ENCODE results near the gene SPOP. TPM values are rescaled to one million over a fixed set of nuclear protein-coding genes. Genes with fewer than 3 reads are reported as not detected.

The SPOP gene
- total RNA-seq, 1 donor, result 27.4 TPM

DNA sequence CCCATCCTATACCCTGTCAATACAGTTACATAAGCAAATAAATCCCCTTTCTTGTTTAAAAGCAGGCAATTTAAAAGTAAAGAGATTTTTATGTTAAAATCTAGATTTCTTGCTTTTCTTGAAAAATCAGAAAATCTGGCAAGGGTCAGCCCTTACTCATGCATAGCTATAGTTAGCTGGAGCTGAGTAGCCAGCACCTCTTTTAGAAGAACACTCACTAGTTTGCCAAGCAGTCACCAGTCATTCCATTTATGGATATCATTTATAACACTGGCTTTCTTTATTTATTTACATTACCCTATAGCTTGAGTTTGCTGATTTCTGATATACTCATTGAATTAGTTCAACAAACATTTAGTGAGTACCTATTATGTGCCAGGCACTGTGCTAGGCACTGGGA, 56.5 kb downstream of the SPOP start:
- no peaks in the 10 kb centered on the region for H3K27me3 ChIP-seq (ENCODE audit: insufficient read depth, low read length)
- H3K9me3 ChIP-seq (ENCODE audit: low read depth, low read length), result no peaks in the 10 kb centered on the region
- H3K4me3 ChIP-seq (ENCODE audit: low read length), result no peak overlapping the region
- H3K4me1 ChIP-seq (ENCODE audit: insufficient read depth, low read length), result peaks cover 32% of the 10 kb centered on the region

DNA sequence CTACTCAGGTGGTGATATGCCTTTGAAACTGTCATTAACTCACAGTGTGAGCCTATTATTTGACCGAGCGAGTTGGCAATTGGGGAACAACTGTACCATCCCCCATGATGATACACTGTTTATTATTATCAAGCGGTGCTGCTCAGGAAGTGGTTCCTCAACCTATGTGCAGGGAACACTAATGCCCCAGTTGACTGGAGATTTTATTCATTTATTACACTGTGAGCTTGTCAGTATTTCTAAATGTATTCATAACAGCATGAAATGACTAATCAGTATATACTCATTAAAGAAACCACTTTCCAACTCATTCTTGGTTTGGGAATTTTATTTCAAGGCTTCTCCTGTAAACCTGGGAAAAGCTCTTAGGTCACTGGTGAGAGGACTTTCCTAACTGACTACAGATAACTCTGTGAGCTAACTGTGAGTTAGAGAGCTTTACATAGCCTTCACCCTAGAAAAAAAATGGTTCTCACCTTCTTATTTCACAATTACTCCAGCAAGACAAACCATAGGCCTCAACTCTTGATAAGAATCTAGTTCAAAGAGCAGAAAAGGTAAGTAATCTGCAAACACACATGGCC, 59.8 kb downstream of the SPOP start:
- Histone ChIP-seq H3K4me3 (ENCODE audit: low read length) (no peak overlapping the region), H3K27me3 (ENCODE audit: insufficient read depth, low read length) (no peaks in the 10 kb centered on the region), H3K9me3 (ENCODE audit: low read depth, low read length) (no peaks in the 10 kb centered on the region), H3K4me1 (ENCODE audit: insufficient read depth, low read length) (peaks cover 33% of the 10 kb centered on the region)

DNA sequence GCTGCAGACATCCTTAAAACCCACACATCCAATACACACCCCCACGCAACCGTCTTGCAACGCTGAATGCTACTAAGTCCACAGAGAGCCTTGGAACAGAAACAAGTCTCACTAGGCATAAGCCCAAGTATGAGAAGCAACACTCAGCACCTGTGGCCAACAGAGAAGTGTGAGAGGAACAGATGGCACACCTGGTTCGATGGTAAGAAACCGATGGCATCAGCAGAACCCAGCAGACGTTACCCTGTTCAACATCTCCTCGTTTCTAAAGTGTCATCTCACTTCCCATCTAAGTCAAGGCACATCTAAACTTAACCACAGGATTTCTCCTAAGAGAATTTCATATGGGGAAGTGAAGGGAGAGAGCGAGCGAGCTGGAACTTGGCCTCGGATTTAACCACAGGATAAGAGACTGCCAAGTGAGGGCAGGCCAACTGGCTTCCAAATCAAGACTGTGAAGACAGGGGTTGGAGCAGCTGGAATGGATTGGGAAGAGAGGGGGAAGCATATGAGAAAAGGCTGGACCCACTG, 61.2 kb downstream of the SPOP start:
- Histone ChIP-seq H3K4me3 (ENCODE audit: low read length) (no peak overlapping the region), H3K4me1 (ENCODE audit: insufficient read depth, low read length) (peaks cover 28% of the 10 kb centered on the region), H3K27me3 (ENCODE audit: insufficient read depth, low read length) (no peaks in the 10 kb centered on the region), H3K9me3 (ENCODE audit: low read depth, low read length) (no peaks in the 10 kb centered on the region)

DNA sequence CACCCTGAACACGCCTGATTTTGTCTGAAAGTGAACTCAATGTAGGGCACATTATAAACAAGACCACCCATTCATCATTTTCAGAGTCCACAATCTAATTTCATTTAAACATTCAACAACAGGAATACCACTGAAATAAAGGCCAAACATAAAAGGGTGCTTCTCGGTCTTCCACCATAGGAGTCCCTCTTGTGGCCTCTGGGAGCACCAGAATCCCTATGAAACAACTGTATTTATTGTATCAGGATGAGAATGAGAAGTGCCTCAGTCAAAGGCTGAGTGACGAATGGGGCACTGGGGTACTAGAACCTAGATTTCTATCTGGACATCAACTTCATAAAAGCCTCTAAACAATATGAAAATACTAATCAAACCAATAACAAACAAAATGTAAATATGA, 61.8 kb downstream of the SPOP start:
- Histone ChIP-seq H3K27me3 (ENCODE audit: insufficient read depth, low read length) (no peaks in the 10 kb centered on the region), H3K4me1 (ENCODE audit: insufficient read depth, low read length) (peaks cover 34% of the 10 kb centered on the region), H3K9me3 (ENCODE audit: low read depth, low read length) (no peaks in the 10 kb centered on the region), H3K4me3 (ENCODE audit: low read length) (no peak overlapping the region)

DNA sequence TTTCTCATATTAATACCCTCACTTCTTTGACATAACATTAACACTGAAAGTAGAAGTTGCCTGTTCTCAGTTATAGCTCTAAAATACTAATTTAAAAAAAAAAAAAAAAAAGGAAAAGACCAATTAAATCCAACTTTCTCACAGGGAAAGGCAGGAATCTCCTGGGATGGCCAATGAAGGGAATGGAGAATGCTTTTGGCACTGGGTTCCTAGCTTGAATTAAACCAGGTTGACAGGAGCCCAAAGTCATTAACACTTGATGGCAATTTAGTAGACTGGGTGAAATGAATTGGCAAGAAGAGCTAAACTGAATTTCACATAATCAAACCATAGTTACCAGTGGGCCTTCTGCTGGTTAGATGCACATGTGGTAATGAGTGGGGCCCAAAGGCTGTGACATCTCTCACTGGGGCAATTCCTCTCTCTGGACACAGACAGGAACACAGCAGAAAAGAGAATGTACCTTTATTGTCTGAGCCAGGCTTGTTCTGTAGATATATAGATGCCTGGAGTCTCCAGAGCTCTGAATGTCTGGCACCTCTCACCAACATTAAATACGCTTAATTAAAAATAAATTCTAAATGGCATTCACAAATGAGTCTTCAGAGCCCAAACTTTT, 64.6 kb downstream of the SPOP start:
- no peaks in the 10 kb centered on the region for H3K27me3 ChIP-seq (ENCODE audit: insufficient read depth, low read length)

DNA sequence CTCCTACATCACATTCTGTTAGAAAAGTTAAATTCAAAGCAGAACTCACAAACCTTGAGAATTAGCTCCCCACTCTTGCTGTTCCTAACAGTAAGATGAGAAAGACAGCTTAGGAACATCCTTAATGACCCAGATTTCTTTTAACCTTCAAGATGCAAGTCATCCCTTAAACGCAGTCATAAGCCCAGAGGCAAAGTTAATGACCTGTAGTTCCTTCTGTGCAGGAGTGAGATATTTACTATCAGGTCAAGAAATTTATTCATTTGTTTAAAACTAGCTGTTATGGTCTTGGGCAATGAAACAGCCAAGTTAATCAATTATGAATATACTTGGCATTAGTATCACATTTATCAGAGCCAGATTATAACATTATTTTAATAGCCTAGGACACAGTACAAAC, 65.2 kb downstream of the SPOP start:
- H3K4me3 ChIP-seq (ENCODE audit: low read length), result no peak overlapping the region
- H3K9me3 ChIP-seq (ENCODE audit: low read depth, low read length), result no peaks in the 10 kb centered on the region
- H3K4me1 ChIP-seq (ENCODE audit: insufficient read depth, low read length), result peaks cover 24% of the 10 kb centered on the region
- no peaks in the 10 kb centered on the region for H3K27me3 ChIP-seq (ENCODE audit: insufficient read depth, low read length)

More for the DNA sequence above, 64.6 kb downstream of the SPOP start:
- no peak overlapping the region for H3K4me3 ChIP-seq (ENCODE audit: low read length)
- H3K9me3 ChIP-seq (ENCODE audit: low read depth, low read length), result no peaks in the 10 kb centered on the region
- H3K4me1 ChIP-seq (ENCODE audit: insufficient read depth, low read length), result peaks cover 30% of the 10 kb centered on the region

DNA sequence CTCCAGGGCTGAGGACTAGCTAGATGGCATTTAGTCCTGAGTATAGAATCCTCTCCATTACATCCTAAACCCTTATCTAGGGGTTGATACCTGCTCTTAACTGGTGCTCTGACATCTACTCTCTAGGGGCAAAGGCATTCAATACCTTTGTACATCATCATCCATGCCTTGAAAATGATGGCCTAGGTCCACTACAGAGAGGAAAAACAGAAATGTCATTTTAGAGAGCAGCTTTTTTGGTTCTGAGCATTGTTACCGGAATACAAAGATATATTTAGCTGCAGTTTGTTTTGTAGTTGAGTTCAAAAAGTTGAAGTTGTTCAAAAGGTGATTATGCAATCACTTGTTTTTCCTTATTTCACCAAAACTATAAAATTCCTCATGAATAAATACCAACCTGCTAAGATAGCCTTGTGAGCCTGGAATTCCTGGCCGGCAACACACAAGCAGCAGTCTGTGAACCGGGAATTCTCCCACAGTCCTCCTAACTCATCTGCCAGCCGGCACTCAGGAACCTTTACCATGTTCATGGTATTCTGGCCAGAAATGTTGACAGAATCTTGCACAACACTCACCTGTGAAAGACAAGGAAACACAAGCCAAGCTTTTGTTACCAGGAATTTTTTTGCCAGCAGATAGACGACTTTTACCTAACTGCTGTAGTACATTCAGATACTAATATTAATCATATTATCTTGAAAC, 66.9 kb downstream of the SPOP start:
- H3K27me3 ChIP-seq (ENCODE audit: insufficient read depth, low read length), result no peaks in the 10 kb centered on the region
- peaks cover 12% of the 10 kb centered on the region for H3K4me1 ChIP-seq (ENCODE audit: insufficient read depth, low read length)
- no peaks in the 10 kb centered on the region for H3K9me3 ChIP-seq (ENCODE audit: low read depth, low read length)
- H3K4me3 ChIP-seq (ENCODE audit: low read length), result no peak overlapping the region

DNA sequence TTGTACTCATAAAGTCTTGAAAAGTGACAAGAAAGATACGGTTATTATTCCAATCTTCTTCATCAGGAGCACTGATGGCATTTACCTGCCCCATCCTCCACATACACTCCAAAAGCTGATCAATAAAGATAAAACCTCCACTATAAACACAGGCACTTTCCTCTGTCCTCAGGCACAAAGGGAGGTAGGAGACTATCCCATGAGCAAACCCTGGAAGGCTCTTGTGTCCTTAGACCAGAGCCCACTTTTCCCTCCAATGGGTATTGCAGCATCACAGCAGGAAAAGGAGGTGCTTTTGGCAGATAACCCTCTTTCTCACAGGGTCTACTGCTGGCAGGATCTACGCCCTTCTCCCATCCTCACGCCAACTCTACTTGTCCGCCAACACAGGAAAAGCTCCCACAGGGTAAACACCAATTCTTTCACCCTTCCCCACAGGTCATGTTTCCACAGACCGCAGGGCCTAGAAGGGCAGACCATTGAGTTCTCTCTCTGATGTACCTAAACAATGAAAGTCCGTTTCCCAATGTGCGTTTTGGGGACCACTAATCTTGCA, 73.5 kb downstream of the SPOP start:
- H3K4me3 ChIP-seq (ENCODE audit: low read length), result no peak overlapping the region
- no peaks in the 10 kb centered on the region for H3K9me3 ChIP-seq (ENCODE audit: low read depth, low read length)
- H3K27me3 ChIP-seq (ENCODE audit: insufficient read depth, low read length), result no peaks in the 10 kb centered on the region
- H3K4me1 ChIP-seq (ENCODE audit: insufficient read depth, low read length), result no peaks in the 10 kb centered on the region

DNA sequence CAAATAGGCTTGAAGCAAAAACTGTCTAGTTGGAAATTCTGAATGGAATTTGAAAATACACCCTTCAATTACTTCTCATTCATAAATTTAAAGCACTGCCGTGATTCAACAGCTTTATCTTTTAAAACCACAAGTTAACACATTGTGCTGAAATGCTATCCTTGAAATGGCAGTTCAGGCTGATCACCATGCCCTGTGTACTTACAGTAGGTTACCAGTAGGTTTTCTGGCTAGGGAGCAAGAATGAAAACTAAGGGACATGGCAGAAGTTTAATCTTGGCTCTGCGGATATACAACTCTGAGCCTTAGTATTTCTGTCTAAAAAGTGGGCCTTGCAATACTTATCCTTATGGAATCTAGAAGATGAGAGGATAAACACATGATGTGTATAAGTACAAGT, 74.2 kb downstream of the SPOP start:
- Histone ChIP-seq H3K4me1 (ENCODE audit: insufficient read depth, low read length) (no peaks in the 10 kb centered on the region), H3K27me3 (ENCODE audit: insufficient read depth, low read length) (no peaks in the 10 kb centered on the region), H3K4me3 (ENCODE audit: low read length) (no peak overlapping the region), H3K9me3 (ENCODE audit: low read depth, low read length) (no peaks in the 10 kb centered on the region)

DNA sequence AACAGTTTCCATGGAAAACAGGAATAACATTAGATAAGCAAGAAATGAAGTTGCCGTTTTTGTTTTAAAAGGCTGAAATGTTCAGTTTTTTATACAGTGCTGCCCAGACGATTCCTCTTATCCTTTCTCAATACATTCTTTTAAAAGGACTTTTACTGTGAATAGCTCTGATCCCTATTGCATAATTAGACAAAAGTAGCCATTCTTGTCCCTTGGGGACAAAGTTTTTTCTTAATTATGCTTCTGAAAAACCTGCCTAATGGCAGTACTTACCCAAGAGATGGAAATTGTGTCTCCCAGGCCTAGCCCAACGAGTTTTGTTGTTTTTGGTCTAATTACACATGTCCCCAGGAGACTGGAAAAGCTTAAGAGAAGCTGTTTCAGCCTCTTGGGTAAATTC, 74.7 kb downstream of the SPOP start:
- H3K4me1 ChIP-seq (ENCODE audit: insufficient read depth, low read length), result peaks cover under 1% of the 10 kb centered on the region
- H3K27me3 ChIP-seq (ENCODE audit: insufficient read depth, low read length), result no peaks in the 10 kb centered on the region
- H3K4me3 ChIP-seq (ENCODE audit: low read length), result no peak overlapping the region
- H3K9me3 ChIP-seq (ENCODE audit: low read depth, low read length), result no peaks in the 10 kb centered on the region

DNA sequence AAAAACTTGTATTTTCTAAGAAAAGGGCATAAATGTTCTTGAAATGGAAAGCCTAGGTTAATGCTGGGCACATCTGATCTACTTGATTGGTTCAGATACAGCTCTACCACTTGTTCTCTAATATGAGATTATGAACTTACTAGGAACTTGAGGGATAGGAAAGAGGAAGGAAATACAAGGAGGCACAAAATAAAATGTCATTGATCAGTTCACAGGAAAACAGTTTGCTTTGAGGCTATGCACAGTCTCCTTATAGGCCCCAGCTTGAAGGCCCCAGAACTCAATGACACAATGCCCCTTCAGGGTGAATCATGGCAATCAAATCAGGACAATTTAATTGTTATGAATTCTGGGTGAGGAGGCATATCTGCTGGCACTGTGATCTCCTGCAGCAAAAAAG, 75.1 kb downstream of the SPOP start:
- Histone ChIP-seq H3K4me3 (ENCODE audit: low read length) (no peak overlapping the region), H3K9me3 (ENCODE audit: low read depth, low read length) (no peaks in the 10 kb centered on the region), H3K27me3 (ENCODE audit: insufficient read depth, low read length) (no peaks in the 10 kb centered on the region), H3K4me1 (ENCODE audit: insufficient read depth, low read length) (peaks cover 5% of the 10 kb centered on the region)

DNA sequence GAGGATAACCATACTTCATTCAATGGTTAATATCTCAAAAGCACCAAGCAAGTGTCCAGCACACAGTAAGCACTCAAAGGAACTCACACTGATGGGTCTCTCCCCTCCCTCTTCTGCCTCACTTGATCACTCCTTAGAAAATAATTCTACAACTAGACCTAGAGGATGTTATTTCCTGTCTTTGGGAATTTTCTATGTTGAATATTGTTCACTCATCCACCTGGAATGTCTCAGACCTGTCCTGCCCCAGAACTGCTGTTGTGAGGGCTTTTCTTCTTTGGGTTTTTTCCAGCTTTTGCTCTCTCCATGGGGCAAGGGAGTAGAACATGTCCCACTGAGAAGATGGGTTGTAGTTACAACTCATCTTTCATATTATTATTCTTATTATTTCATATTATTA, 76.9 kb downstream of the SPOP start:
- no peak overlapping the region for H3K4me3 ChIP-seq (ENCODE audit: low read length)
- no peaks in the 10 kb centered on the region for H3K27me3 ChIP-seq (ENCODE audit: insufficient read depth, low read length)
- H3K9me3 ChIP-seq (ENCODE audit: low read depth, low read length), result no peaks in the 10 kb centered on the region
- peaks cover 8% of the 10 kb centered on the region for H3K4me1 ChIP-seq (ENCODE audit: insufficient read depth, low read length)

DNA sequence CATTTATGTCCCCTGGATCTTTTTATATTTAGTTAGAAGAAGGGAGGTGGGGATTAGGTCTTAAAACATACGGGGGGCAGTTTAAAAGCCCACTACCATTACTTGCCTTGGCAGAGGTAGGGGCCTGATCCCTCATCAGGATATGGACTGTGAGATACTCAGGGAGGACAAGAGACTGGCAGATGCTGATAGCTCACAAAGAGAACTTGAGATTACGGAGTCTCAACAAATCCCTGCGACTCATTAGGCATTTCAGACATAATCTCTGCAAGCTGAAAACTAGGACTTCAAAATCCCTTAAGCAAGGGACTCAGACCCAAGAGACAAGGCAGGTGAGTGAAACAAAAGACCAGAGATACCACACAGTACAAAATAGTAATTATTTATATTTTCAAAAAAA, 79.0 kb downstream of the SPOP start:
- no peak overlapping the region for H3K4me3 ChIP-seq (ENCODE audit: low read length)
- peaks cover 8% of the 10 kb centered on the region for H3K4me1 ChIP-seq (ENCODE audit: insufficient read depth, low read length)
- H3K27me3 ChIP-seq (ENCODE audit: insufficient read depth, low read length), result no peaks in the 10 kb centered on the region
- no peaks in the 10 kb centered on the region for H3K9me3 ChIP-seq (ENCODE audit: low read depth, low read length)

DNA sequence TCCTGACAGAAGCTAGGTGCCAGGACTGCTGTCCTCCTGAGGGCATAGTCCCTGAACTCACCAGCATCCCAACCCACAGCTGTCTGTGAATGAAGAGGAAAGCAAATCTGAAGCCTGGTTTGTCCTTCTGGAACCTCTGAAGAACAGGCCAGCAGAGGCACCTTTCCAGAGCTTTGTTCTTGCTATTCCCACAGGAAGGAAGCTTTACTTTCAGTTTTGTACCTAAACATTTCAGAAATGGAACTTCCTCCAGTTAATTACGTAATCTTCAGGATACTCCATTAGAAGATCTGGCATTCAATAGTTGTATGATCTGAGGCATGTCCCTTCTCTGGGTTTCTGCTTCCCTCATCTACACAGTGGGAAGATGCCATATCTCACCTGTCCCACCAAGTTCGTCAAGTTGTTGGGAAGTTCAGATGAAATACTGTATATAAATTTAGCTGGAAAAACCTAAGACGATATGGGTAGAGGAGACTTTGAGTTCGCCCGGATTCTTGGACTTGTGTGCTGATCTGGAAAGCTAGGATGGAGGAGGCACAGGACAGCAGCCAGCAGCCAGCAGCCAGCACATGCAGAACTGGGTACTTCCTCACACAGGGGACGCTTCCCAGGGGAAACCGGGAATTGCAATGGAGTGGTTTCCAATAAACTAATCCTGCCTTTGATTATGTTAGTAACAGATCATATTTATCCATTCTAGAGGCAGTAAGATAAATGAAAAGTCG, 79.8 kb downstream of the SPOP start:
- Histone ChIP-seq H3K9me3 (ENCODE audit: low read depth, low read length) (no peaks in the 10 kb centered on the region), H3K4me1 (ENCODE audit: insufficient read depth, low read length) (peaks cover 8% of the 10 kb centered on the region), H3K4me3 (ENCODE audit: low read length) (no peak overlapping the region), H3K27me3 (ENCODE audit: insufficient read depth, low read length) (no peaks in the 10 kb centered on the region)

DNA sequence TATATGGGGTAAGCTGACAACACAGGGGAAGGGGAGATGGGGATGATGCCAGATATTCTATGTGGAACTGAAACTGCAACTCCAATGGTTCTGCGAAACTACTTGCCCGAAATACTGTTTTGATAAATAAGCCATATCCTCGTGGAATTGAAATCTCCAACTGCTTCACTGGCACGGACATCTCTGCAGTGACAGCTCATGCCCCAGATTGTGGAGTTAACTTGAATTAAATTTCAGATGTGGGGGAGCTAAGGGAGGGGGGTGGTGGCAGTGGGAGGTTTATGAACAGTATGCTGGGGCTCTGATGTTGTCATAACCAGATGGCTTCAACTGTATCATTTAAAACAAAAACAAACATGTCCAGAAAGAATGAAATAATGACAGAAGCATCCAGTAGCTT, 80.5 kb downstream of the SPOP start:
- Histone ChIP-seq H3K4me3 (ENCODE audit: low read length) (no peak overlapping the region), H3K4me1 (ENCODE audit: insufficient read depth, low read length) (peaks cover 8% of the 10 kb centered on the region), H3K9me3 (ENCODE audit: low read depth, low read length) (no peaks in the 10 kb centered on the region), H3K27me3 (ENCODE audit: insufficient read depth, low read length) (no peaks in the 10 kb centered on the region)
